ENCODE results near the gene MMP11.
"Not testable (repeated sequence)": the region's sequence is repeated elsewhere in the genome, so short reads cannot be mapped to it uniquely, and the experiment has no call there.

The MMP11 gene

GRCh38 chr22:23772649-23773473 is at the start of gene MMP11:
MMP11 (plus strand) TSS chr22:23772849; CDS start chr22:23772871, 22 bp downstream.
- H3K36me3 ChIP-seq (ENCODE audit: control insufficient read depth in 1 of 2, insufficient read depth in 2 of 2, low read length in 2 of 2), result no peaks in the 10 kb centered on the region
- H3K4me3 ChIP-seq (ENCODE audit: low read depth in 1 of 2, low read length in 2 of 2), result peak within 1 kb of the TSS; percentile 42 to 68
- H3K9me3 ChIP-seq (ENCODE audit: control insufficient read depth in 1 of 2, low read length in 2 of 2), result no peaks in the 10 kb centered on the region
- H3K4me1 ChIP-seq (ENCODE audit: control insufficient read depth in 1 of 2, insufficient read depth in 2 of 2, low read length in 2 of 2), result peaks cover 10 to 46% of the 10 kb centered on the region in 2 donors
- no peak within 1 kb of the TSS for H3K27ac ChIP-seq (ENCODE audit: low read length)
- H3K27me3 ChIP-seq (ENCODE audit: low read depth, low read length), result no peaks in the 10 kb centered on the region

- not testable (repeated sequence) for H3K27ac ChIP-seq (ENCODE audit: low read length); H3K9me3 ChIP-seq (ENCODE audit: control insufficient read depth in 1 of 2, low read length in 2 of 2); H3K4me1 ChIP-seq (ENCODE audit: control insufficient read depth in 1 of 2, insufficient read depth in 2 of 2, low read length in 2 of 2); H3K36me3 ChIP-seq (ENCODE audit: control insufficient read depth in 1 of 2, insufficient read depth in 2 of 2, low read length in 2 of 2); H3K27me3 ChIP-seq (ENCODE audit: low read depth, low read length); H3K4me3 ChIP-seq (ENCODE audit: low read depth in 1 of 2, low read length in 2 of 2)
Measured at GRCh38 chr22:23728108-23728507, 44.5 kb upstream of the MMP11 start.

GRCh38 chr22:23737696-23738095 is 35.0 kb upstream of the MMP11 start:
- Histone ChIP-seq H3K4me3 (ENCODE audit: low read depth in 1 of 2, low read length in 2 of 2) (no peak overlapping the region), H3K27ac (ENCODE audit: low read length) (no peak overlapping the region)

GRCh38 chr22:23742505-23743264 is 30.0 kb upstream of the MMP11 start:
- no peaks in the 10 kb centered on the region for H3K27me3 ChIP-seq (ENCODE audit: low read depth, low read length)
- no peak overlapping the region for H3K4me3 ChIP-seq (ENCODE audit: low read depth in 1 of 2, low read length in 2 of 2)
- no peaks in the 10 kb centered on the region for H3K4me1 ChIP-seq (ENCODE audit: control insufficient read depth in 1 of 2, insufficient read depth in 2 of 2, low read length in 2 of 2)
- no peak overlapping the region for H3K27ac ChIP-seq (ENCODE audit: low read length)
- H3K36me3 ChIP-seq (ENCODE audit: control insufficient read depth in 1 of 2, insufficient read depth in 2 of 2, low read length in 2 of 2), result peaks cover 14 to 27% of the 10 kb centered on the region in 2 donors
- no peaks in the 10 kb centered on the region for H3K9me3 ChIP-seq (ENCODE audit: control insufficient read depth in 1 of 2, low read length in 2 of 2)

More at GRCh38 chr22:23737696-23738095, 35.0 kb upstream of the MMP11 start:
- Histone ChIP-seq H3K27me3 (ENCODE audit: low read depth, low read length) (no peaks in the 10 kb centered on the region), H3K4me1 (ENCODE audit: control insufficient read depth in 1 of 2, insufficient read depth in 2 of 2, low read length in 2 of 2) (no peaks in the 10 kb centered on the region), H3K36me3 (ENCODE audit: control insufficient read depth in 1 of 2, insufficient read depth in 2 of 2, low read length in 2 of 2) (peaks cover 0 to 1% of the 10 kb centered on the region in 2 donors), H3K9me3 (ENCODE audit: control insufficient read depth in 1 of 2, low read length in 2 of 2) (no peaks in the 10 kb centered on the region)

GRCh38 chr22:23743303-23743705 is 29.3 kb upstream of the MMP11 start:
- Histone ChIP-seq H3K27me3 (ENCODE audit: low read depth, low read length) (no peaks in the 10 kb centered on the region), H3K4me3 (ENCODE audit: low read depth in 1 of 2, low read length in 2 of 2) (no peak overlapping the region), H3K4me1 (ENCODE audit: control insufficient read depth in 1 of 2, insufficient read depth in 2 of 2, low read length in 2 of 2) (no peaks in the 10 kb centered on the region), H3K36me3 (ENCODE audit: control insufficient read depth in 1 of 2, insufficient read depth in 2 of 2, low read length in 2 of 2) (peaks cover 14 to 27% of the 10 kb centered on the region in 2 donors), H3K9me3 (ENCODE audit: control insufficient read depth in 1 of 2, low read length in 2 of 2) (no peaks in the 10 kb centered on the region), H3K27ac (ENCODE audit: low read length) (no peak overlapping the region)

GRCh38 chr22:23744001-23744400 is 28.6 kb upstream of the MMP11 start:
- Histone ChIP-seq H3K4me3 (ENCODE audit: low read depth in 1 of 2, low read length in 2 of 2) (no peak overlapping the region), H3K27ac (ENCODE audit: low read length) (no peak overlapping the region), H3K36me3 (ENCODE audit: control insufficient read depth in 1 of 2, insufficient read depth in 2 of 2, low read length in 2 of 2) (peaks cover 14 to 27% of the 10 kb centered on the region in 2 donors), H3K9me3 (ENCODE audit: control insufficient read depth in 1 of 2, low read length in 2 of 2) (no peaks in the 10 kb centered on the region), H3K4me1 (ENCODE audit: control insufficient read depth in 1 of 2, insufficient read depth in 2 of 2, low read length in 2 of 2) (no peaks in the 10 kb centered on the region), H3K27me3 (ENCODE audit: low read depth, low read length) (no peaks in the 10 kb centered on the region)

- Histone ChIP-seq H3K4me3 (ENCODE audit: low read depth in 1 of 2, low read length in 2 of 2) (no peak overlapping the region), H3K4me1 (ENCODE audit: control insufficient read depth in 1 of 2, insufficient read depth in 2 of 2, low read length in 2 of 2) (peaks cover 0 to under 1% of the 10 kb centered on the region in 2 donors), H3K9me3 (ENCODE audit: control insufficient read depth in 1 of 2, low read length in 2 of 2) (no peaks in the 10 kb centered on the region), H3K36me3 (ENCODE audit: control insufficient read depth in 1 of 2, insufficient read depth in 2 of 2, low read length in 2 of 2) (peaks cover 14 to 27% of the 10 kb centered on the region in 2 donors), H3K27me3 (ENCODE audit: low read depth, low read length) (no peaks in the 10 kb centered on the region), H3K27ac (ENCODE audit: low read length) (no peak overlapping the region)
Measured at GRCh38 chr22:23744485-23744884, 28.2 kb upstream of the MMP11 start.

- Histone ChIP-seq H3K4me3 (ENCODE audit: low read depth in 1 of 2, low read length in 2 of 2) (no peak overlapping the region), H3K27ac (ENCODE audit: low read length) (no peak overlapping the region), H3K9me3 (ENCODE audit: control insufficient read depth in 1 of 2, low read length in 2 of 2) (no peaks in the 10 kb centered on the region), H3K27me3 (ENCODE audit: low read depth, low read length) (no peaks in the 10 kb centered on the region), H3K36me3 (ENCODE audit: control insufficient read depth in 1 of 2, insufficient read depth in 2 of 2, low read length in 2 of 2) (peaks cover 14 to 27% of the 10 kb centered on the region in 2 donors), H3K4me1 (ENCODE audit: control insufficient read depth in 1 of 2, insufficient read depth in 2 of 2, low read length in 2 of 2) (peaks cover 7 to 13% of the 10 kb centered on the region in 2 donors)
Measured at GRCh38 chr22:23745791-23746190, 26.9 kb upstream of the MMP11 start.

GRCh38 chr22:23749841-23750301 is 22.8 kb upstream of the MMP11 start:
- Histone ChIP-seq H3K4me3 (ENCODE audit: low read depth in 1 of 2, low read length in 2 of 2) (peak overlapping the region; percentile 77 to 79), H3K9me3 (ENCODE audit: control insufficient read depth in 1 of 2, low read length in 2 of 2) (no peaks in the 10 kb centered on the region), H3K36me3 (ENCODE audit: control insufficient read depth in 1 of 2, insufficient read depth in 2 of 2, low read length in 2 of 2) (peaks cover 0 to 6% of the 10 kb centered on the region in 2 donors)

GRCh38 chr22:23750367-23750713 is 22.3 kb upstream of the MMP11 start:
- Histone ChIP-seq H3K27ac (ENCODE audit: low read length) (peak overlapping the region; percentile 51), H3K4me3 (ENCODE audit: low read depth in 1 of 2, low read length in 2 of 2) (peak overlapping the region; percentile 77 to 79), H3K36me3 (ENCODE audit: control insufficient read depth in 1 of 2, insufficient read depth in 2 of 2, low read length in 2 of 2) (peaks cover 0 to 1% of the 10 kb centered on the region in 2 donors), H3K4me1 (ENCODE audit: control insufficient read depth in 1 of 2, insufficient read depth in 2 of 2, low read length in 2 of 2) (peaks cover 7 to 19% of the 10 kb centered on the region in 2 donors), H3K9me3 (ENCODE audit: control insufficient read depth in 1 of 2, low read length in 2 of 2) (no peaks in the 10 kb centered on the region), H3K27me3 (ENCODE audit: low read depth, low read length) (no peaks in the 10 kb centered on the region)

More at GRCh38 chr22:23749841-23750301, 22.8 kb upstream of the MMP11 start:
- Histone ChIP-seq H3K27ac (ENCODE audit: low read length) (no peak overlapping the region), H3K27me3 (ENCODE audit: low read depth, low read length) (no peaks in the 10 kb centered on the region), H3K4me1 (ENCODE audit: control insufficient read depth in 1 of 2, insufficient read depth in 2 of 2, low read length in 2 of 2) (peaks cover 7 to 19% of the 10 kb centered on the region in 2 donors)

GRCh38 chr22:23750714-23751440 is 21.8 kb upstream of the MMP11 start, which contains the start of gene ZNF70:
ZNF70 (minus strand) TSS chr22:23751112; CDS start chr22:23745140, 5,972 bp downstream.
- Histone ChIP-seq H3K27ac (ENCODE audit: low read length) (peak within 1 kb of the TSS; percentile 80), H3K4me1 (ENCODE audit: control insufficient read depth in 1 of 2, insufficient read depth in 2 of 2, low read length in 2 of 2) (peaks cover 7 to 19% of the 10 kb centered on the region in 2 donors), H3K9me3 (ENCODE audit: control insufficient read depth in 1 of 2, low read length in 2 of 2) (no peaks in the 10 kb centered on the region), H3K27me3 (ENCODE audit: low read depth, low read length) (no peaks in the 10 kb centered on the region), H3K4me3 (ENCODE audit: low read depth in 1 of 2, low read length in 2 of 2) (peak within 1 kb of the TSS; percentile 77 to 79), H3K36me3 (ENCODE audit: control insufficient read depth in 1 of 2, insufficient read depth in 2 of 2, low read length in 2 of 2) (no peaks in the 10 kb centered on the region)
